PC-3 (cell line): ENCODE results near the gene GLT6D1. TPM values are rescaled to one million over a fixed set of nuclear protein-coding genes. Genes with fewer than 3 reads are reported as not detected.

Experiments used
- ATAC-seq: fragments of 200-7000 bp; cut with Tn5 transposase; 2 replicates; pipeline ENCODE4 v1.9.1; 2020; ENCODE audit warnings: mild to moderate bottlenecking, moderate library complexity
- BruUV-seq: library from RNA; stranded (reverse); fragments of 400-500 nt; replicated peaks from 2 replicates; lab custom pipeline; 2021; lab: Mats Ljungman, UMichigan
- CTCF ChIA-PET: fragments of 300-600 bp; sonication (Branson Sonifier 250); formaldehyde crosslinking; loops from one replicate; lab custom pipeline; 2022; ENCODE audit warnings: antibody characterized with exemption; lab: Charles Lee
- POLR2A ChIA-PET: fragments of 300-600 bp; sonication (Branson Sonifier 250); formaldehyde crosslinking; loops from one replicate; lab custom pipeline; 2022; ENCODE audit warnings: antibody characterized with exemption; ENCODE audit not compliant: unreplicated experiment; lab: Charles Lee
- DNase-seq: peaks from one replicate; pipeline ENCODE4 v3.0.0-alpha.2; 2015
- H2AFZ ChIP-seq: fragments of 300-600 bp; sonication (generic); 2 replicates; pipeline ENCODE4 v1.6.0; 2016; ENCODE audit warnings: antibody characterized with exemption, low read length
- H3F3A ChIP-seq: fragments of 300-600 bp; sonication (generic); one replicate; pipeline ENCODE4 v1.6.0; 2017; ENCODE audit warnings: antibody characterized with exemption, low read length, control low read depth, mild to moderate bottlenecking; ENCODE audit not compliant: unreplicated experiment
- H3K27ac ChIP-seq: fragments of 300-600 bp; sonication (generic); 2 replicates; pipeline ENCODE4 v1.5.1; 2016; ENCODE audit warnings: mild to moderate bottlenecking, low read length
- H3K27me3 ChIP-seq: fragments of 300-600 bp; sonication (generic); 2 replicates; pipeline ENCODE4 v1.6.1; 2016; ENCODE audit warnings: low read length, mixed read lengths
- H3K36me3 ChIP-seq: fragments of 300-600 bp; sonication (generic); 2 replicates; pipeline ENCODE4 v1.6.1; 2016; ENCODE audit warnings: low read depth, mixed run types, low read length, mixed read lengths
- H3K4me1 ChIP-seq: fragments of 300-600 bp; sonication (generic); 2 replicates; pipeline ENCODE4 v1.5.1; 2016; ENCODE audit warnings: low read length; ENCODE audit not compliant: insufficient read depth
- H3K4me2 ChIP-seq: fragments of 300-600 bp; sonication (generic); 2 replicates; pipeline ENCODE4 v1.6.0; 2016; ENCODE audit warnings: low read length
- H3K4me3 ChIP-seq: fragments of 300-600 bp; sonication (generic); 2 replicates; pipeline ENCODE4 v1.5.1; 2016; ENCODE audit warnings: mild to moderate bottlenecking, low read length, mixed read lengths
- H3K79me2 ChIP-seq: fragments of 300-600 bp; sonication (generic); 2 replicates; pipeline ENCODE4 v1.6.1; 2017; ENCODE audit warnings: low read length, mixed read lengths
- H3K9ac ChIP-seq: fragments of 300-600 bp; sonication (generic); 2 replicates; pipeline ENCODE4 v1.6.0; 2016; ENCODE audit warnings: mild to moderate bottlenecking, low read length
- H3K9me2 ChIP-seq: fragments of 300-600 bp; sonication (generic); replicated peaks from 2 replicates; pipeline ENCODE4 v1.6.1; 2016; ENCODE audit warnings: mixed run types, low read length, mixed read lengths
- H3K9me3 ChIP-seq: fragments of 300-600 bp; sonication (generic); 2 replicates; pipeline ENCODE4 v1.6.1; 2016; ENCODE audit warnings: low read length, mixed read lengths
- H4K20me1 ChIP-seq: fragments of 300-600 bp; sonication (generic); 2 replicates; pipeline ENCODE4 v1.6.1; 2016; ENCODE audit warnings: low read length, mixed read lengths
- CTCF ChIP-seq: fragments of 300-600 bp; sonication (generic); conservative IDR thresholded peaks from 2 replicates; pipeline ENCODE4 v1.5.1; 2017; ENCODE audit warnings: antibody characterized with exemption, low read depth, mild to moderate bottlenecking, low read length
- EZH2 ChIP-seq: fragments of 300-600 bp; sonication (generic); IDR thresholded peaks from one replicate; pipeline ENCODE4 v1.6.1; 2017; ENCODE audit warnings: antibody characterized with exemption, mild to moderate bottlenecking, low read length; ENCODE audit not compliant: unreplicated experiment
- EZH2phosphoT487 ChIP-seq: fragments of 300-600 bp; sonication (generic); IDR thresholded peaks from 2 replicates; pipeline ENCODE4 v1.6.1; 2018; ENCODE audit warnings: mild to moderate bottlenecking, antibody characterized with exemption, low read length, borderline replicate concordance
- intact Hi-C: fragments of 100-400 bp; cut with micrococcal nuclease; formaldehyde crosslinking; loops from 2 replicates; pipeline ENCODE4 v1.9.0; 2023
- total RNA-seq: library from RNA; depleted of rRNA; stranded (reverse); fragments of >200 nt; gene quantifications from 2 replicates; pipeline ENCODE4 v1.2.3, GENCODE V29; 2014

GLT6D1 gene
- total RNA-seq, 1 experiment from 2014 or later, result not detected

DNA sequence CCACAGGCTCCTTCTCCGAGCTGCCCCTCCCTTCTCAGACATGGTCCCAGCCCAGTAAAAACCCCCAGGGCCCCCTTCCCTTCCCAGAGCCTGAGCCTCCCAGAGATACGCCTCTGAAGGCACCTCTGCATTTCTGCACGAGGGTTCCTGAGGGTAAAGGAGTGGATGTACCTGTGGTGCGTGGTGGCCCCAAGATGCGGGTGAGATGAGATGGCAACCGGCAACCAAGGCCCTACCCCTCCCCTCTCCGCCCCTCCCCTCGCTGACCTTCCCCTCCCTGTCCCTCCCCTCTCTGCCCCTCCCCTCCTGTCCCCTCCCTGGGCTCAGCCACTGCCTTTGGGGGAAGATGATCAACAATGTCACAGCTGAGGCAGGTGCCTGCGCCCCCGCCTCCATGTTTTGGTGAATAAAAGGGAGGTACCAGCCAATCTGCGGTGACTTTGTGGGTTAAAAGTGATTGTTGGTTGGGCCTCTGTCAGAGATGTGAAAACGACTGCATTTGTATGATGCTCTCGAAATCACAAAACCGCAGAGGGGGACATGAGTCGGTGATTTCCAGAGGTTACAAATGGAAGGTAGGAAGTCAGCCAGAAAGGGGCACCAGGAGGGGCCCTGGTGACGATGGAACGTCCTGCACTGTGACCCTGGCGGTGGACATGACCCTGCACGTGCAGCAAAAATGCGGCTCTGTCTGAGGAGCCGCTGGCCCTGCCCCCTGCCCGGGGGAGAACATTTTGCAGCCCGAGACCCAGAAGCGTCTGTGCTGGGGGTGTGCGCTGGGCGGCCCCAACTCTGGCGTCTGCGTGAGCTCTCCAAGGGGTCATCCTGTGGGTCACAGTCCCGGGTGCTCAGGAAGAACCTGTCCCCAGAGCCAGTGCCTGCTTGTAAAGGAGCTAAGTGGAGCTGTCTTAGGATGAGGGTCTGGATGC, 27.5 kb upstream of the GLT6D1 start:
- Histone ChIP-seq H3K79me2 (no peaks in the 10 kb centered on the region), H3K4me3 (no peak overlapping the region), H3K9ac (no peak overlapping the region), H3K4me2 (no peak overlapping the region), H3K36me3 (no peaks in the 10 kb centered on the region), H3F3A (no peaks in the 10 kb centered on the region), H2AFZ (no peak overlapping the region), H3K9me2 (no peaks in the 10 kb centered on the region), H3K9me3 (no peaks in the 10 kb centered on the region), H4K20me1 (no peaks in the 10 kb centered on the region), H3K27me3 (0 out of 2 replicates have a peak, but pooled peaks cover 3% of the 10 kb centered on the region), H3K27ac (no peak overlapping the region), H3K4me1 (no peaks in the 10 kb centered on the region)
- ATAC-seq (no peak), DNase-seq (no peak)
- CTCF ChIA-PET, result no interaction called here
- intact Hi-C loops, result no loop called here
- POLR2A ChIA-PET, result no interaction called here
- no TSS peak for BruUV-seq
- no peak for TF ChIP-seq EZH2phosphoT487
- no peak for TF ChIP-seq CTCF
- no peak for TF ChIP-seq EZH2

- H4K20me1 ChIP-seq, result no peaks in the 10 kb centered on the region
- no peaks in the 10 kb centered on the region for H3K9me2 ChIP-seq
- H3K4me1 ChIP-seq, result no peaks in the 10 kb centered on the region
- DNase-seq (no peak), ATAC-seq (no peak)
- H3F3A ChIP-seq, result no peaks in the 10 kb centered on the region
- BruUV-seq, result no TSS peak
- H3K79me2 ChIP-seq, result no peaks in the 10 kb centered on the region
- H3K4me2 ChIP-seq, result no peak overlapping the region
- no peaks in the 10 kb centered on the region for H3K9me3 ChIP-seq
- CTCF ChIA-PET, result no interaction called here
- intact Hi-C loops, result no loop called here
- TF ChIP-seq EZH2 (no peak), CTCF (no peak), EZH2phosphoT487 (no peak)
- POLR2A ChIA-PET, result no interaction called here
- no peak overlapping the region for H3K27ac ChIP-seq
- H3K4me3 ChIP-seq, result no peak overlapping the region
- H3K27me3 ChIP-seq, result 0 out of 2 replicates have a peak, but pooled peaks cover 3% of the 10 kb centered on the region
- H2AFZ ChIP-seq, result no peak overlapping the region
- no peaks in the 10 kb centered on the region for H3K36me3 ChIP-seq
- no peak overlapping the region for H3K9ac ChIP-seq
These were observed 26.5 kb upstream of the GLT6D1 start for GRCh38 chr9:135665795-135666189.
